Upper lobe of left lung (tissue), 4 donors: ENCODE measurements around the gene SLC16A1.

Experiments
- POLR2A ChIP-seq, 4 donors: fragments of 450-650 bp; IDR thresholded peaks; one replicate each; pipeline ENCODE4 v1.5.1; 2016 to 2017; ENCODE audit warnings: antibody characterized with exemption in 4 of 4, mild to moderate bottlenecking in 2 of 4
- TF ChIP-seq, protein P1 (sequence below), 6 experiments: fragments of 450-650 bp in 4 of 6; fragments of 200-600 bp in 2 of 6; sonication (generic) in 2 of 6; IDR thresholded peaks; one replicate each; pipeline ENCODE4 v1.5.1; 2016 to 2019; ENCODE audit warnings: antibody characterized with exemption in 6 of 6

DNA sequence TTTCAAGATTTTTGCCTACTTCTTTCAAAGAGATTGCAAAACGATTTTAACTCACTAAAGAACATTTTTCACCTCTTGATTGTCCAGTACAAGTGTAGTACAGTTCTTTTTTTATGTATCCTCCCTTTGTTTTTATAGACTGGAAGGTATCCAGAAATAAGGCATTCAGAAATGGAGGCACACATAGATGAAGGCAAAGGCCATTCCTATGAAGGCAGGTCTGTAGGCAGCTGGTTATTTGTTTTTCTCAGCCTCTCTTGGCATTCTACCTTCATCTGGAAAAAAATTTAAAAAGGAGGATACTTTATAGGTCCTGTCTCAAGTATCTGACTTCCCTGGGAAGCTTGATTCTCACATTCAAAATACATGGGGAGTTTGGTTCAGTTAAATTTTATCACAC is 18.6 kb upstream of the SLC16A1 start:
- TF ChIP-seq, protein P1, sequence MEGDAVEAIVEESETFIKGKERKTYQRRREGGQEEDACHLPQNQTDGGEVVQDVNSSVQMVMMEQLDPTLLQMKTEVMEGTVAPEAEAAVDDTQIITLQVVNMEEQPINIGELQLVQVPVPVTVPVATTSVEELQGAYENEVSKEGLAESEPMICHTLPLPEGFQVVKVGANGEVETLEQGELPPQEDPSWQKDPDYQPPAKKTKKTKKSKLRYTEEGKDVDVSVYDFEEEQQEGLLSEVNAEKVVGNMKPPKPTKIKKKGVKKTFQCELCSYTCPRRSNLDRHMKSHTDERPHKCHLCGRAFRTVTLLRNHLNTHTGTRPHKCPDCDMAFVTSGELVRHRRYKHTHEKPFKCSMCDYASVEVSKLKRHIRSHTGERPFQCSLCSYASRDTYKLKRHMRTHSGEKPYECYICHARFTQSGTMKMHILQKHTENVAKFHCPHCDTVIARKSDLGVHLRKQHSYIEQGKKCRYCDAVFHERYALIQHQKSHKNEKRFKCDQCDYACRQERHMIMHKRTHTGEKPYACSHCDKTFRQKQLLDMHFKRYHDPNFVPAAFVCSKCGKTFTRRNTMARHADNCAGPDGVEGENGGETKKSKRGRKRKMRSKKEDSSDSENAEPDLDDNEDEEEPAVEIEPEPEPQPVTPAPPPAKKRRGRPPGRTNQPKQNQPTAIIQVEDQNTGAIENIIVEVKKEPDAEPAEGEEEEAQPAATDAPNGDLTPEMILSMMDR (IDR thresholded peaks at IDR 0.05) = no peak
- no peak for TF ChIP-seq POLR2A (IDR thresholded peaks at IDR 0.05)
